ENCODE data around the gene SNX32.
A peak's percentile ranks its signal among the peaks of the same experiment; 100 is the strongest.
"Not testable (repeated sequence)": the region's sequence is repeated elsewhere in the genome, so short reads cannot be mapped to it uniquely, and the experiment has no call there.

The SNX32 gene

GRCh38 chr11:65817835-65818680, 15.7 kb upstream of the SNX32 start:
- no peaks in the 10 kb centered on the region for H3K36me3 ChIP-seq (ENCODE audit: control insufficient read depth in 4 of 4, insufficient read depth in 4 of 4, low read length in 3 of 4)
- H3K4me1 ChIP-seq (ENCODE audit: control extremely low read depth in 1 of 4, control insufficient read depth in 4 of 4, insufficient read depth in 4 of 4, low read length in 3 of 4) = peaks cover 3 to 17% (median 15%) of the 10 kb centered on the region in 4 experiments
- DNase-seq = peak; percentile 87 to 93 (median 92)
- peak overlapping the region; percentile 50 to 89 (median 75) for H3K4me3 ChIP-seq (ENCODE audit: control insufficient read depth in 1 of 7, extremely low read depth in 1 of 7, insufficient read depth in 4 of 7, low read depth in 2 of 7, low read length in 6 of 7)
- 8% methylated on average over 72 of the region's 74 CpGs for WGBS (ENCODE audit: insufficient coverage)
- CTCF ChIA-PET = interaction anchor here (0.7 to 9.7 kb wide), 25 partner anchors 9 to 192 kb away, joined by 3 to 137 read pairs (median 5); partner anchors contain the start of genes AP5B1 and KAT5
- no peaks in the 10 kb centered on the region for H3K27me3 ChIP-seq (replicated peaks in 2 of 5; ENCODE audit: control insufficient read depth in 4 of 5, insufficient read depth in 5 of 5, low read length in 4 of 5)
- no peaks in the 10 kb centered on the region for H3K9me3 ChIP-seq (ENCODE audit: control extremely low read depth in 1 of 5, control insufficient read depth in 4 of 5, insufficient read depth in 2 of 5, low read depth in 1 of 5, low read length in 4 of 5)
- POLR2A ChIA-PET = no interaction called here
- peak overlapping the region in 1 of 2 experiments; percentile 62 for H3K27ac ChIP-seq (ENCODE audit: insufficient read depth in 1 of 2, low read depth in 1 of 2, low read length in 2 of 2, poor library complexity in 1 of 2, severe bottlenecking in 2 of 2)

DNA sequence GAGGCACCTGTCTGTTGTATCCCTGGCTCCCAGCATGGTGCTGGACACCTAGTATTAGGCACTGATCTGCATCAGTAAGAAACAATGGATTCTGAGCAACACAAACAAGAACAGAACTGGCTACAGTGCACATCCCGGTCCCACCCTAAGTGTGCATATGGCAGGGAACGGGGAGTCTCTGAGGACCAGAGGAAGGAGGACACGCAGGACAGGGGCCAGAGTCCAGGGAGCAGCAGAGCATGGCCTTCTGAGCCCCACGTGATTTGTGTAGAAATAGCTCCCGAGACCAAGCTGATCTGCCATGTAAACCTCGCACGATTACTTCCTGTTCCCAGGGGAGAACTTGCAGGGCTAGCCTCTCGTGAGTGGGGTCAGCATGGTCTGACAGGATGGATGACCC, 12.7 kb upstream of the SNX32 start:
- Histone ChIP-seq H3K4me3 (ENCODE audit: control insufficient read depth in 1 of 7, extremely low read depth in 1 of 7, insufficient read depth in 4 of 7, low read depth in 2 of 7, low read length in 6 of 7) (no peak overlapping the region), H3K27me3 (replicated peaks in 2 of 5; ENCODE audit: control insufficient read depth in 4 of 5, insufficient read depth in 5 of 5, low read length in 4 of 5) (no peaks in the 10 kb centered on the region), H3K27ac (ENCODE audit: insufficient read depth in 1 of 2, low read depth in 1 of 2, low read length in 2 of 2, poor library complexity in 1 of 2, severe bottlenecking in 2 of 2) (no peak overlapping the region), H3K9me3 (ENCODE audit: control extremely low read depth in 1 of 5, control insufficient read depth in 4 of 5, insufficient read depth in 2 of 5, low read depth in 1 of 5, low read length in 4 of 5) (no peaks in the 10 kb centered on the region), H3K4me1 (ENCODE audit: control extremely low read depth in 1 of 4, control insufficient read depth in 4 of 4, insufficient read depth in 4 of 4, low read length in 3 of 4) (peaks cover 3 to 17% (median 15%) of the 10 kb centered on the region in 4 experiments), H3K36me3 (ENCODE audit: control insufficient read depth in 4 of 4, insufficient read depth in 4 of 4, low read length in 3 of 4) (no peaks in the 10 kb centered on the region)
- ChIA-PET POLR2A (interaction anchor here (0.7 kb wide), 1 partner anchor 57 kb away, joined by 5 read pairs; no protein-coding TSS in a partner anchor), CTCF (interaction anchor here (1.2 to 9.7 kb wide), 4 partner anchors 41 to 109 kb away, joined by 3 to 137 read pairs (median 24); partner anchors contain the start of genes AP5B1 and KAT5)
- no peak for DNase-seq
- WGBS (ENCODE audit: insufficient coverage) = 82% methylated on average over 8 of the region's 8 CpGs

- DNase-seq = peak in 1 of 3 donors; percentile 13
- 87% methylated on average over 5 of the region's 15 CpGs for WGBS (ENCODE audit: insufficient coverage)
- peaks cover 0 to 7% (median 6%) of the 10 kb centered on the region in 4 experiments for H3K4me1 ChIP-seq (ENCODE audit: control extremely low read depth in 1 of 4, control insufficient read depth in 4 of 4, insufficient read depth in 4 of 4, low read length in 3 of 4)
- H3K36me3 ChIP-seq (ENCODE audit: control insufficient read depth in 4 of 4, insufficient read depth in 4 of 4, low read length in 3 of 4) = no peaks in the 10 kb centered on the region
- H3K4me3 ChIP-seq (ENCODE audit: control insufficient read depth in 1 of 7, extremely low read depth in 1 of 7, insufficient read depth in 4 of 7, low read depth in 2 of 7, low read length in 6 of 7) = no peak overlapping the region
- ChIA-PET POLR2A (no interaction called here), CTCF (interaction anchor here (0.6 to 9.7 kb wide), 8 partner anchors 17 to 512 kb away, joined by 3 to 137 read pairs (median 3); partner anchors contain the start of genes AP5B1 and FIBP)
- no peaks in the 10 kb centered on the region for H3K27me3 ChIP-seq (replicated peaks in 2 of 5; ENCODE audit: control insufficient read depth in 4 of 5, insufficient read depth in 5 of 5, low read length in 4 of 5)
- H3K27ac ChIP-seq (ENCODE audit: insufficient read depth in 1 of 2, low read depth in 1 of 2, low read length in 2 of 2, poor library complexity in 1 of 2, severe bottlenecking in 2 of 2) = no peak overlapping the region
- H3K9me3 ChIP-seq (ENCODE audit: control extremely low read depth in 1 of 5, control insufficient read depth in 4 of 5, insufficient read depth in 2 of 5, low read depth in 1 of 5, low read length in 4 of 5) = no peaks in the 10 kb centered on the region
Observed at GRCh38 chr11:65822776-65823528, 10.8 kb upstream of the SNX32 start.

DNA sequence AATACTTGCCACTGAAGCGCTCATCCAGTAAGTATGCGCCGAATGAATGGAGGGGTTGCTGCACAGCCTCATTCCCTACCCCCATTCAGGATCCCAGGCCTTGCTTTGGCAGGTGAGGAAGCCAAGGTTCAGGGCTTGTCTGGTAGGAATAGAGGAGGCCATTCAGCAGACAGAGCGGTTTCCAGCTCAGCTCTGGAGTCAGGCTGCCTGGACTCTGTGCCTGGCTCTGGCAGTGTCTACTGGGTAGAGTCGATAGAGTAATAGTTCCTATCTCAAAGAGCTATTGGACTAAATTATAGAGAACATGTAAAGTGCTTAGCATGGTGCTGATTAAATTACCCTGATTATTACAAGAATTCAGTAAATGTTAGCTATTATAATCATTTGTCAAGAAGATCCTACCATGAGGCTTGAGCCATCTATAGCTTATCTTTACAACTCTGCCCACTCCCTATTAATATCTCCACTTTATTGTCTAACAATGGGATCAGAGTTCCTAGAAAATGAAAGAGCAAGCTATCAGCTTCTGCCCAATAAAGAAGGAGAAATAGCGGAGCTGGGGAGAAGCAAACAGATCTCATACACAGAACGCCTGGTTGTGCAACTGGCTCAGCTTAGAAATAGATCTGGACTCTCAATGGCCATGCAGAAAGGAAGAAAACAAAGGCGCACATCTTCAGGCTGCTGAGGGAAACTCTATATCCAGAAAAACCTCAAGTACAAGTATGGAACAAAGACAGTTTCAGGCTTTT, 6.6 kb upstream of the SNX32 start:
- Histone ChIP-seq H3K9me3 (ENCODE audit: control extremely low read depth in 1 of 5, control insufficient read depth in 4 of 5, insufficient read depth in 2 of 5, low read depth in 1 of 5, low read length in 4 of 5) (no peaks in the 10 kb centered on the region), H3K36me3 (ENCODE audit: control insufficient read depth in 4 of 4, insufficient read depth in 4 of 4, low read length in 3 of 4) (no peaks in the 10 kb centered on the region), H3K27ac (ENCODE audit: insufficient read depth in 1 of 2, low read depth in 1 of 2, low read length in 2 of 2, poor library complexity in 1 of 2, severe bottlenecking in 2 of 2) (no peak overlapping the region), H3K27me3 (replicated peaks in 2 of 5; ENCODE audit: control insufficient read depth in 4 of 5, insufficient read depth in 5 of 5, low read length in 4 of 5) (no peaks in the 10 kb centered on the region), H3K4me3 (ENCODE audit: control insufficient read depth in 1 of 7, extremely low read depth in 1 of 7, insufficient read depth in 4 of 7, low read depth in 2 of 7, low read length in 6 of 7) (no peak overlapping the region), H3K4me1 (ENCODE audit: control extremely low read depth in 1 of 4, control insufficient read depth in 4 of 4, insufficient read depth in 4 of 4, low read length in 3 of 4) (no peaks in the 10 kb centered on the region)
- no peak for DNase-seq
- WGBS (ENCODE audit: insufficient coverage) = 85% methylated on average over 3 of the region's 8 CpGs
- CTCF ChIA-PET = interaction anchor here (0.6 to 2.9 kb wide), 10 partner anchors 9 to 115 kb away, joined by 3 to 10 read pairs (median 4); partner anchors contain the start of genes FIBP and KAT5
- POLR2A ChIA-PET = interaction anchor here (0.6 to 0.9 kb wide), 2 partner anchors 21 to 220 kb away, joined by 3 read pairs; no protein-coding TSS in a partner anchor

DNA sequence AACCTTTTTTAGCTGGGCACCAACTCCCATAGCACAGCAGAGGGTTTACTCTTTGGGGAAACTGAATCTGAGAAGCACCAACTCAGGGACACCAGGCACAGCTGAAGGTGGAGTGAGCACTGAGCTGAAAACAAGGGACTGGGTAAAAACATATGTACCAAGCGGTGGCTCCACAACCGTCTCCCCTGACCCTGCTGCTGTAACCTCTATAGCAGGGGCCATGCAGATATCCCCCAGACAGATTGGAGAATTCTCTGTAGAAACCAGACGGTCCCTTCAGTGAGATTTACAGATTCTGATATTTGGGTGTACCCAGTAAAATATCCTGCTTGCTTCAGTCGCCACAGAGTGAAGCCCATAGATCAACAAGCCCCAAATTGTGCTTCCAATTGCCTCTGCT, 4.3 kb upstream of the SNX32 start:
- Histone ChIP-seq H3K27ac (ENCODE audit: insufficient read depth in 1 of 2, low read depth in 1 of 2, low read length in 2 of 2, poor library complexity in 1 of 2, severe bottlenecking in 2 of 2) (no peak overlapping the region), H3K36me3 (ENCODE audit: control insufficient read depth in 4 of 4, insufficient read depth in 4 of 4, low read length in 3 of 4) (no peaks in the 10 kb centered on the region), H3K27me3 (replicated peaks in 2 of 5; ENCODE audit: control insufficient read depth in 4 of 5, insufficient read depth in 5 of 5, low read length in 4 of 5) (peaks cover 0 to 2% (median 0%) of the 10 kb centered on the region in 5 experiments), H3K9me3 (ENCODE audit: control extremely low read depth in 1 of 5, control insufficient read depth in 4 of 5, insufficient read depth in 2 of 5, low read depth in 1 of 5, low read length in 4 of 5) (no peaks in the 10 kb centered on the region), H3K4me1 (ENCODE audit: control extremely low read depth in 1 of 4, control insufficient read depth in 4 of 4, insufficient read depth in 4 of 4, low read length in 3 of 4) (peaks cover 4 to 19% (median 16%) of the 10 kb centered on the region in 4 experiments), H3K4me3 (ENCODE audit: control insufficient read depth in 1 of 7, extremely low read depth in 1 of 7, insufficient read depth in 4 of 7, low read depth in 2 of 7, low read length in 6 of 7) (no peak overlapping the region)
- WGBS (ENCODE audit: insufficient coverage) = 97% methylated on average over 2 of the region's 4 CpGs
- CTCF ChIA-PET = interaction anchor here (0.7 to 3.1 kb wide), 4 partner anchors 10 to 115 kb away, joined by 3 to 8 read pairs (median 5); no protein-coding TSS in a partner anchor
- no peak for DNase-seq
- POLR2A ChIA-PET = no interaction called here

- H3K9me3 ChIP-seq (ENCODE audit: control extremely low read depth in 1 of 5, control insufficient read depth in 4 of 5, insufficient read depth in 2 of 5, low read depth in 1 of 5, low read length in 4 of 5); DNase-seq; H3K27me3 ChIP-seq (replicated peaks in 2 of 5; ENCODE audit: control insufficient read depth in 4 of 5, insufficient read depth in 5 of 5, low read length in 4 of 5); H3K4me3 ChIP-seq (ENCODE audit: control insufficient read depth in 1 of 7, extremely low read depth in 1 of 7, insufficient read depth in 4 of 7, low read depth in 2 of 7, low read length in 6 of 7); H3K36me3 ChIP-seq (ENCODE audit: control insufficient read depth in 4 of 4, insufficient read depth in 4 of 4, low read length in 3 of 4); H3K27ac ChIP-seq (ENCODE audit: insufficient read depth in 1 of 2, low read depth in 1 of 2, low read length in 2 of 2, poor library complexity in 1 of 2, severe bottlenecking in 2 of 2): not testable (repeated sequence)
- ChIA-PET CTCF (interaction anchor here (0.6 to 3.1 kb wide), 11 partner anchors 11 to 227 kb away, joined by 3 to 13 read pairs (median 4); partner anchors contain the start of gene KAT5), POLR2A (interaction anchor here (1.6 to 1.8 kb wide), 2 partner anchors 20 to 26 kb away, joined by 6 read pairs; partner anchors contain the start of gene CFL1)
- H3K4me1 ChIP-seq (ENCODE audit: control extremely low read depth in 1 of 4, control insufficient read depth in 4 of 4, insufficient read depth in 4 of 4, low read length in 3 of 4) = peaks cover 5 to 21% (median 20%) of the 10 kb centered on the region in 4 experiments
Observed at GRCh38 chr11:65832231-65832630, 1.5 kb upstream of the SNX32 start.
